ENCODE data around the gene ACTR8.

ACTR8 gene

GRCh38 chr3:53833053-53833645, 48.8 kb downstream of the ACTR8 start:
- H3K4me3 Mint-ChIP-seq, result no peak overlapping the region
- H3K27ac Mint-ChIP-seq, result no peak overlapping the region
- H3K27me3 Mint-ChIP-seq, result no peaks in the 10 kb centered on the region
- H3K36me3 Mint-ChIP-seq (ENCODE audit: low read depth), result no peaks in the 10 kb centered on the region
- no peaks in the 10 kb centered on the region for H3K4me1 Mint-ChIP-seq (ENCODE audit: low read depth)
- H3K9me3 Mint-ChIP-seq, result no peaks in the 10 kb centered on the region

DNA sequence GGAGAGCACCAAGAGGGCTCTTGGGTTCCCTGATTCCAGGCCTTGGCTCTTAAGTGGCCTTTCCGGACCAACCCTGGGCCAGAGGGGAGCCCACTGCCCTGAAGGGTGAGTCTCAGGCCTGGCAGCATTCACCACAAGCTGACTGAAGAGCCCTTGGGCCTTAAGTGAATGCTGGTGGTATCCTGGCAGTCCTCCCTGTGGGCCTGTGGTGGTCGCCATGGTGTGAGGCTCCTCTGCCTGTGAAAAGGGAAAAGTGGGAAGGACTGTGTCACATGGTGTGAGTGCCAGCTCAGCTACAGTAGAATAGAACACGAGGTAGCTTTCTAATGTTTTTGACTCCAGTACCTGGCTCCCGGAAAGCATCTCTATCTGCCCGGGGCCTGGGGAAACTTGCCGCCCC, 51.0 kb downstream of the ACTR8 start:
- Mint-ChIP-seq H3K9me3 (no peaks in the 10 kb centered on the region), H3K36me3 (ENCODE audit: low read depth) (no peaks in the 10 kb centered on the region), H3K27me3 (no peaks in the 10 kb centered on the region), H3K27ac (no peak overlapping the region), H3K4me3 (no peak overlapping the region), H3K4me1 (ENCODE audit: low read depth) (no peaks in the 10 kb centered on the region)

DNA sequence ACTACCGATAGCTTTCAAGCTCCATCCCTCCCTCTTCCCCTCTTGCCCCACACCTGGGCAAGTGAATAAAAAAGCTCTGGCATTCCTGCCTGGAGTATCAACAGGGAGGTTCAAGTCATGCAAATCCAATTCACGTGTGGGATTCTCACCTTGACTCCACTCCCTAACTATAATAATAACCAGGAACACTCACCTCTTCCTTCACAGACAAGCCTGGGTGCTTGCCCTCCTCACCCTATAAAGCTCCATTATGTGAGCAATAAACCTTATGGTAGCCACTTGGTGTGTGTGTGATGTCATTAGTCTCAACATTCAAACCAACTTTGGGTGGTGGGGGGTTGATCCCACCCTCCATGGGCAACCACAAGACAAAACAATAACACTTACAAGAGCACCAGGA, 52.3 kb downstream of the ACTR8 start:
- H3K36me3 Mint-ChIP-seq (ENCODE audit: low read depth), result no peaks in the 10 kb centered on the region
- H3K9me3 Mint-ChIP-seq, result no peaks in the 10 kb centered on the region
- no peaks in the 10 kb centered on the region for H3K4me1 Mint-ChIP-seq (ENCODE audit: low read depth)
- H3K27ac Mint-ChIP-seq, result no peak overlapping the region
- H3K27me3 Mint-ChIP-seq, result no peaks in the 10 kb centered on the region
- H3K4me3 Mint-ChIP-seq, result no peak overlapping the region

DNA sequence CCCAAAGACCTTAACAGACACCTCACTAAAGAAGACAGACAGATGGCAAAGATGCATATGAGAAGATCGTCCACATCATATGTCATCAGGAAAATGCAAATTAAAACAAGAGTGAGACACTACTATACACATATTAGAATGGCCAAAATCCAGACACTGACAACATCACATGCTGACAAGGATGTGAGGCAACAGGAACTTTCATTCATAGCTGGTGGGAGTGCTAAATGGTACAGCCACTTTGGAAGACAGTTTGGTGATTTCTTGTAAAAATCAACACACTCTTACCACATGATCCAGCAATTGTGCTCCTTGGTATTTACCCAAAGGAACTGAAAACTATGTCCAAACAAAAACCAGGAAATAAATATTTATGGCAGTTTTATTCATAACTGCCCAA, 53.4 kb downstream of the ACTR8 start:
- H3K4me1 Mint-ChIP-seq (ENCODE audit: low read depth), result no peaks in the 10 kb centered on the region
- H3K4me3 Mint-ChIP-seq, result no peak overlapping the region
- H3K27me3 Mint-ChIP-seq, result no peaks in the 10 kb centered on the region
- H3K36me3 Mint-ChIP-seq (ENCODE audit: low read depth), result no peaks in the 10 kb centered on the region
- no peak overlapping the region for H3K27ac Mint-ChIP-seq
- no peaks in the 10 kb centered on the region for H3K9me3 Mint-ChIP-seq

- Mint-ChIP-seq H3K27me3 (no peaks in the 10 kb centered on the region), H3K4me1 (ENCODE audit: low read depth) (no peaks in the 10 kb centered on the region), H3K27ac (no peak overlapping the region), H3K36me3 (ENCODE audit: low read depth) (no peaks in the 10 kb centered on the region), H3K9me3 (no peaks in the 10 kb centered on the region), H3K4me3 (no peak overlapping the region)
These were observed 55.9 kb downstream of the ACTR8 start for GRCh38 chr3:53826048-53826447.

DNA sequence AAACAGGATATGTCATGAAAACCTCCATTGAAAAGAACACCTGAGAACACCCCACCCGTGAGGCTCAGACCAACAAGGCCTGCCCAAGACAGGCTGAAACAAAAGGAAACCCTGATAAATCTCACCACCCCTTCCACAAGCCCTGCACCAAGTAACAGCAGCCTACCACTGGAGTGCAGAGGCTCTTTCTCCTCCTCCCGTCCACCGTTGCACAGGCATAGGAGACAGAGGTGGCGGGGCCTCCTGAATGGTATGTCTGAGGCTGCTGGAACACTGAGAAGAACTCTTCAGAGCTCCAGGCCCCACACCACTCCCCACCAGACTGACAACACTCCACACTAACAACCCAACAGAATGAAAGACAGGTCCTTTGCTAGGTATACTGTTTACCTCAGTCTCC, 57.2 kb downstream of the ACTR8 start:
- H3K27me3 Mint-ChIP-seq, result no peaks in the 10 kb centered on the region
- H3K27ac Mint-ChIP-seq, result no peak overlapping the region
- no peaks in the 10 kb centered on the region for H3K4me1 Mint-ChIP-seq (ENCODE audit: low read depth)
- H3K36me3 Mint-ChIP-seq (ENCODE audit: low read depth), result no peaks in the 10 kb centered on the region
- H3K9me3 Mint-ChIP-seq, result no peaks in the 10 kb centered on the region
- H3K4me3 Mint-ChIP-seq, result no peak overlapping the region

GRCh38 chr3:53823956-53824657, 57.8 kb downstream of the ACTR8 start:
- Mint-ChIP-seq H3K9me3 (no peaks in the 10 kb centered on the region), H3K27ac (no peak overlapping the region), H3K4me3 (no peak overlapping the region), H3K27me3 (no peaks in the 10 kb centered on the region), H3K36me3 (ENCODE audit: low read depth) (no peaks in the 10 kb centered on the region), H3K4me1 (ENCODE audit: low read depth) (no peaks in the 10 kb centered on the region)

DNA sequence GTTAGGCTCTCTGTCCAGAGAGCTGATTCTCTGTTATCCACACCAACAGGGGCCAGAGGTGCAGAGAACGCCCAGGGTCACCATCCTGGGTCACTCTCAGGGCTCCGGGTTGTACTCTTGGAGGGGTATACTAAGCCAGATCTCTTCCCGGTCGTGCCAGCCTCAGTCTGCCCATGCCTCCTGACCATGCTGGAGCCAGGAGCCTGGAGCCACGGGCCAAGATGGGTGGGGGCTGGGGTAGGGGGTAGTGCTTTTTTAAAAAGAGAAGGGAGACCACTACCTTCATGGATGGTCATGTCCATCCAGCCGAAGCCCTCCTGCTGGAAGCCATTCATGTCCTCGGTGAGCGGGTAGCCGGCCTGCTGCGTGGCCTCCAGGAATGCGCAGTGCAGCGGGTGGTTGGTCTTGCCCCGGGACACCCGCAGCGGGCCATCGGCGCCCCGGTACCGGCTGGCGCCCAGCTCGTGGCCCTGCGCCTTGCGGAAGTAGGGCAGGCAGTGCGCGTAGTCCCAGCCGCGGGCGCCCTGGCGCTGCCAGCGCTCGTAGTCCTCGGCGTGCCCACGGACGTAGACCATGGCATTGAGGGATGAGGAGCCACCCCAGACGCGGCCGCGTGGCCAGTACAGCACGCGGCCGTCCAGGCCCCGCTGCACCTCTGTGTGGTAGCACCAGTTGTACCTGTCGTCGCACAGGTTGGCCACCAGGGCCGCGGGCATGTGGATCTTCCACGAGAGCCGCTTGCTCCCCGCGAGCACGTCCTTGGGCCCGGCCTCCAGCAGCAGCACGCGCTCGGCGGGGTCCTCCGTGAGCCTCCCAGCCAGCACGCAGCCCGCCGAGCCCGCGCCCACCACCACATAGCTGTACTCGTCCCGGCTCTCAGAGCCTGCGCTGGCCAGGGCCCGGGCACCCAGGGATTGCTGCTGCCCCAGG, 58.7 kb downstream of the ACTR8 start:
- Mint-ChIP-seq H3K36me3 (ENCODE audit: low read depth) (no peaks in the 10 kb centered on the region), H3K4me3 (no peak overlapping the region), H3K9me3 (no peaks in the 10 kb centered on the region), H3K27me3 (no peaks in the 10 kb centered on the region), H3K4me1 (ENCODE audit: low read depth) (no peaks in the 10 kb centered on the region), H3K27ac (no peak overlapping the region)

DNA sequence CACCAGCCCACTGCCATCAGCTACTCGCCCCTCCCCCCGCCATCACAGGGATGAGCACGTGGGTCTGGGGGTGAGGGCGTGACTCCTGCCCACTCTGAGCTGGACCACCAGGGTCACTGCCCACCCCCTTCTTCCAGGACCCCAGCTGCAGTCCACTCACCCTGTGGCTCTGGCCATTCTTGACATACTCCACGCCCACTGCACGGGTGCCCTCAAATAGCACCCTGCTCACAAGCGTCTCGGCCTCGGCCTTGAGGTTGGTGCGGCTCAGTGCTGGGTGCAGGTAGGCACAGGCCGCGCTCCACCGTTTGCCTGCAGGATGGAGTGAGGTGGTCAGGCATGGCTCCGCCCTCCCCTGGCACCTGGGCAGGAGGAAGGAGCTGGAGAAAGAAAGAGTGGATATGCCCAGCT, 59.6 kb downstream of the ACTR8 start:
- Mint-ChIP-seq H3K9me3 (no peaks in the 10 kb centered on the region), H3K4me1 (ENCODE audit: low read depth) (no peaks in the 10 kb centered on the region), H3K4me3 (no peak overlapping the region), H3K27me3 (no peaks in the 10 kb centered on the region), H3K27ac (no peak overlapping the region), H3K36me3 (ENCODE audit: low read depth) (no peaks in the 10 kb centered on the region)

- Mint-ChIP-seq H3K4me1 (ENCODE audit: low read depth) (no peaks in the 10 kb centered on the region), H3K9me3 (no peaks in the 10 kb centered on the region), H3K27me3 (no peaks in the 10 kb centered on the region), H3K27ac (no peak overlapping the region), H3K4me3 (no peak overlapping the region), H3K36me3 (ENCODE audit: low read depth) (no peaks in the 10 kb centered on the region)
These were observed 60.3 kb downstream of the ACTR8 start for GRCh38 chr3:53821631-53822121.

- Mint-ChIP-seq H3K9me3 (no peaks in the 10 kb centered on the region), H3K4me3 (no peak overlapping the region), H3K4me1 (ENCODE audit: low read depth) (no peaks in the 10 kb centered on the region), H3K36me3 (ENCODE audit: low read depth) (no peaks in the 10 kb centered on the region), H3K27ac (no peak overlapping the region), H3K27me3 (no peaks in the 10 kb centered on the region)
These were observed 61.0 kb downstream of the ACTR8 start for GRCh38 chr3:53820756-53821580.

DNA sequence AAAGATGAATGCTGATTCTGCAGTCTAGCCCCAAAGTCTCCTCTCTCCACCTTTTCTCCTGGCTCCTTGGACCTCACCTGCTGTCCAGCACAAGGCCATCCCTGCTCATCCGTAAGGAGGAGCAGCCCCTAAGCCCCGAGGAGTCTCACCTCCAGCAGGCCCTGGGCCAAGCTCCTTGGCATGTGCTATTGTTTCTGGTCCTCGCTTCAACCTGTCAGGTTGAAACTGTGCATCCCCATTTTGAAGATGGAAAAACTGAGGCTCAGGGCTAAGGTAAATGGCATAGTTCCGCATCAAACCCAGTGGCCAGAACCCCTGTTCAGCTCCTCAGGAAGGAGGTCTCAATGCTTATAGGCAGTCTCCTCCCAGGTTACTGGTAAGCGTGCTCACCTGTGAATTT, 61.9 kb downstream of the ACTR8 start:
- no peak overlapping the region for H3K4me3 Mint-ChIP-seq
- no peaks in the 10 kb centered on the region for H3K9me3 Mint-ChIP-seq
- no peaks in the 10 kb centered on the region for H3K36me3 Mint-ChIP-seq (ENCODE audit: low read depth)
- no peak overlapping the region for H3K27ac Mint-ChIP-seq
- no peaks in the 10 kb centered on the region for H3K4me1 Mint-ChIP-seq (ENCODE audit: low read depth)
- no peaks in the 10 kb centered on the region for H3K27me3 Mint-ChIP-seq

DNA sequence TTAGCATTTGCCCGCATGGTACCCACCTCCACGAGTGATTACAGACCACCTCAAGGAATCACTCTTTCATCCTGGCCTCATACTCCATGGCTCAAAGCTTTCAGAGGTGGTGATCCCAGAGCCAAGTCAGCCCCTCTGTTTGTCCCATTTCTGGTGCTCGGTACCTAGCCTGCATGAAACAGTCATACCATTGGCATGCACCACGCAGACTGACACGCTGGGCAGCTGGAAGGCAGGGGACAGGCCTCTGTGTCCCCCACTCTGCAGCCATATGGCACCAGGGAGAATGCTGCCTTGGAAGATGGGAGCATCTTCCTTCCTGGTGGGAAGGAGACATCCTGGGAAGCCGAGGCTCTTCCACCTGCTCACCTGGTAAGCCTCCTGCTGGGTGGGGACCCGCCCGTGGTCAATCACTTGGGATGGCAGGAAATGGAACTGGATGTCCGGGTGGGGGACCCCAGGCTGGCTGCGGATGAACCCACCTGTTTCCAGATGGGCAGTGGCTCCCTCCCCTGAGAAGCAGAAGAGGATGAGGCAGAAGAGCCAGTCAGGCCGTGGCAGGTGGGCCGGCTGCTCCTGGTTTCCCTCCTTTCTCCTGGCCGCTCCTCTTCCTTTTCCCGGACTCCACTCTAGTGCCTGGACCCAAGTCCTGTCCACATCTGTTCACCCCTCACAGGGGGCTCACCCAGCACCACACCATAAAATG, 62.6 kb downstream of the ACTR8 start:
- Mint-ChIP-seq H3K27ac (no peak overlapping the region), H3K9me3 (no peaks in the 10 kb centered on the region), H3K27me3 (no peaks in the 10 kb centered on the region), H3K4me1 (ENCODE audit: low read depth) (no peaks in the 10 kb centered on the region), H3K4me3 (no peak overlapping the region), H3K36me3 (ENCODE audit: low read depth) (no peaks in the 10 kb centered on the region)

All from stimulated activated naive CD8-positive, alpha-beta T cell treated with anti-CD3 and anti-CD28 coated beads, Interleukin-15, Interleukin-2, amounts not matched to agents 100 ng/mL and 50 ng/mL, for 24 hours (primary cell).